ENCODE measurements around the gene POMGNT2.
"Not testable (repeated sequence)": the region's sequence is repeated elsewhere in the genome, so short reads cannot be mapped to it uniquely, and the experiment has no call there.

The POMGNT2 gene

DNA sequence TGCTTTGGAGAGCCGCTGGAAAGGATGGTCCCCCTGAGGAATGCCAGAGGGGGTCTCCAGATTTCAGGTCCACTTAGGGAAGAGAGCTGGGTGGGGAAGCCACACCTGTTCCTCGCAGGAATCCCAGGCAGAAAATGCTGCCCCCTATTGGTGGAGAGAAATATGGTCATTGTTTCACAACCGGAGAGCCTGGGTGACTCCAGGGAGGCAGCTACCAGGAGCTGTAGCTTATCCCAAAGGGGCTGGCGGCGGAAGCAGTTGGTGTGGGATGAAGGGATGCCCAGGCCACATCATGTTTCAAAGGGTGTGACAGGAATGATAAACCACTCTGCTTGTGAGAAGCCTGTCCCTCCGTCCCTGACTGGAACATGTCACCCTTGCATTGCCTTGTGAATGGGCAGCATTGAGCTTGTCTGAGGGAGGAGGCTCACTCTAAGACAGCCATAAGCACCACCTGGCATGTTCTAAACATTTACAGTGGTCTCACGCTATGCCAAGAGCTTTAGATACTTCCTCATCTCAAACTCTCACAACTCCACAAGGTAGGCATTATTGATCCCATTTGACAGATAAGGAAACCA, 34.5 kb downstream of the POMGNT2 start:
- Histone ChIP-seq H3K27ac (no peak overlapping the region), H3K9me3 (no peaks in the 10 kb centered on the region), H3K4me3 (ENCODE audit: low read depth in 1 of 2, low read length in 1 of 2) (no peak overlapping the region), H3K36me3 (no peaks in the 10 kb centered on the region), H3K4me1 (ENCODE audit: control insufficient read depth in 1 of 2, insufficient read depth in 1 of 2, low read depth in 1 of 2, low read length in 1 of 2) (no peaks in the 10 kb centered on the region), H3K27me3 (peaks cover 7% of the 10 kb centered on the region)
- TF ChIP-seq, protein P1, sequence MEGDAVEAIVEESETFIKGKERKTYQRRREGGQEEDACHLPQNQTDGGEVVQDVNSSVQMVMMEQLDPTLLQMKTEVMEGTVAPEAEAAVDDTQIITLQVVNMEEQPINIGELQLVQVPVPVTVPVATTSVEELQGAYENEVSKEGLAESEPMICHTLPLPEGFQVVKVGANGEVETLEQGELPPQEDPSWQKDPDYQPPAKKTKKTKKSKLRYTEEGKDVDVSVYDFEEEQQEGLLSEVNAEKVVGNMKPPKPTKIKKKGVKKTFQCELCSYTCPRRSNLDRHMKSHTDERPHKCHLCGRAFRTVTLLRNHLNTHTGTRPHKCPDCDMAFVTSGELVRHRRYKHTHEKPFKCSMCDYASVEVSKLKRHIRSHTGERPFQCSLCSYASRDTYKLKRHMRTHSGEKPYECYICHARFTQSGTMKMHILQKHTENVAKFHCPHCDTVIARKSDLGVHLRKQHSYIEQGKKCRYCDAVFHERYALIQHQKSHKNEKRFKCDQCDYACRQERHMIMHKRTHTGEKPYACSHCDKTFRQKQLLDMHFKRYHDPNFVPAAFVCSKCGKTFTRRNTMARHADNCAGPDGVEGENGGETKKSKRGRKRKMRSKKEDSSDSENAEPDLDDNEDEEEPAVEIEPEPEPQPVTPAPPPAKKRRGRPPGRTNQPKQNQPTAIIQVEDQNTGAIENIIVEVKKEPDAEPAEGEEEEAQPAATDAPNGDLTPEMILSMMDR (IDR thresholded peaks at IDR 0.05) = no peak

DNA sequence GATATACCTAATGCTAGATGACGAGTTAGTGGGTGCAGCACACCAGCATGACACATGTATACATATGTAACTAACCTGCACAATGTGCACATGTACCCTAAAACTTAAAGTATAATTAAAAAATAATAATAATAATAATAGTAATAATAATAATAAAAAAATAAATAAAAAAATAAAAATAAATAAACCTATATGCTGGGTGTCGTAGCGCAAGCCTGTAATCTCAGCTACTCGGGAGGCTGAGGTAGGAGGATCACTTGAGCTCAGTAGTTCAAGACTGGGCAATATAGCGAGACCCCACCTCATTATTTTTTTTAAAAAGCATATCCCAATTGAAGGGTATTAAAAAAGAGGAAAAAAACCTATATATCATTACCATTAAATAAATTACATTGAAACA, 35.2 kb downstream of the POMGNT2 start:
- H3K27ac ChIP-seq; H3K4me1 ChIP-seq (ENCODE audit: control insufficient read depth in 1 of 2, insufficient read depth in 1 of 2, low read depth in 1 of 2, low read length in 1 of 2); H3K36me3 ChIP-seq; H3K9me3 ChIP-seq; H3K4me3 ChIP-seq (ENCODE audit: low read depth in 1 of 2, low read length in 1 of 2); H3K27me3 ChIP-seq: not testable (repeated sequence)

DNA sequence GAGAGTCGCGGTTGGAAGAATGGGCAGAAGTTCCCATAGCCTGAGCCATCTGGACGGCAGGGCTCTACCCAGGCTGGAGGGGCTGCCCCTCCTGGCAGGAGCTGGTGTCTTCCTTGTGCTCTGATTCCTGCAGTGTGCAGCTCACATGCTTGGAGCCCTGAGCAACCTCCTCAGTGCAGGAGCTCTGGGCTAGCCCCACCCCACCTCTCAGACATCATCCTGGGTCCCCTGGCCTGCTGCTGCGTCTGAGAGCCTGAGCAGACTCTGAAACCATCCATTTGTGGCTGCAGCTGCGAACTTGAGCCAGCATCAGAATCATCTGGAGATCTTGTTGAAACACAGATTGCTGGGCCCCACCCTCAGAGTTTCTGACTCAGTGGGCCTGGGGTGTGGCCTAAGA, 42.8 kb downstream of the POMGNT2 start:
- Histone ChIP-seq H3K4me1 (ENCODE audit: control insufficient read depth in 1 of 2, insufficient read depth in 1 of 2, low read depth in 1 of 2, low read length in 1 of 2) (no peaks in the 10 kb centered on the region), H3K9me3 (no peaks in the 10 kb centered on the region), H3K27ac (no peak overlapping the region), H3K36me3 (no peaks in the 10 kb centered on the region), H3K4me3 (ENCODE audit: low read depth in 1 of 2, low read length in 1 of 2) (no peak overlapping the region), H3K27me3 (no peaks in the 10 kb centered on the region)
- TF ChIP-seq, protein P1 (IDR thresholded peaks at IDR 0.05) = no peak

DNA sequence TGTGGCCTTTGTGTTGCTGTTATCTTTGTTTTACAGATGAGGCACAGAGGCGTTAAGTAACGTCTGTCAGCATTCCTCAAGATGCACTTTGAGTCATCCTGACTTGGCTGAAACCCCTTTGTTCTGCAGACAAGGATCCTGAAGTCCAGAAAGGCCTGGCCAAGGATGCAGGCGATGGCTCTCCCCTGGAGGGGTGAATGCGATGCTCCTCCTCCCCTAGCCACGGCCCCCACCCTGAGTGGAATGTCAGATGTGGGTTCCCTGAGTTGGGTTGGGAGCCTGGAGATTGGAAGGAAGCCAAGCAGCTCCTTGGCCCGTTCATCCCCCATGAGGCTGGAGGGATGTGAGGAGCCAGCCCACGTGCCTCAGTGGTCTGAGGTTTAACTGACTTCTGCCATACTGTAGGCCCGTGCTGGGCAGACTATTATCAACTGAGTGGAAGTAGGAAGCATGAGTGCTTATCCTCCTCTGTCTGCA, 43.3 kb downstream of the POMGNT2 start:
- H3K9me3 ChIP-seq = no peaks in the 10 kb centered on the region
- H3K36me3 ChIP-seq = no peaks in the 10 kb centered on the region
- TF ChIP-seq, protein P1 (IDR thresholded peaks at IDR 0.05) = no peak
- H3K4me1 ChIP-seq (ENCODE audit: control insufficient read depth in 1 of 2, insufficient read depth in 1 of 2, low read depth in 1 of 2, low read length in 1 of 2) = no peaks in the 10 kb centered on the region
- H3K27ac ChIP-seq = no peak overlapping the region
- no peak overlapping the region for H3K4me3 ChIP-seq (ENCODE audit: low read depth in 1 of 2, low read length in 1 of 2)
- no peaks in the 10 kb centered on the region for H3K27me3 ChIP-seq

DNA sequence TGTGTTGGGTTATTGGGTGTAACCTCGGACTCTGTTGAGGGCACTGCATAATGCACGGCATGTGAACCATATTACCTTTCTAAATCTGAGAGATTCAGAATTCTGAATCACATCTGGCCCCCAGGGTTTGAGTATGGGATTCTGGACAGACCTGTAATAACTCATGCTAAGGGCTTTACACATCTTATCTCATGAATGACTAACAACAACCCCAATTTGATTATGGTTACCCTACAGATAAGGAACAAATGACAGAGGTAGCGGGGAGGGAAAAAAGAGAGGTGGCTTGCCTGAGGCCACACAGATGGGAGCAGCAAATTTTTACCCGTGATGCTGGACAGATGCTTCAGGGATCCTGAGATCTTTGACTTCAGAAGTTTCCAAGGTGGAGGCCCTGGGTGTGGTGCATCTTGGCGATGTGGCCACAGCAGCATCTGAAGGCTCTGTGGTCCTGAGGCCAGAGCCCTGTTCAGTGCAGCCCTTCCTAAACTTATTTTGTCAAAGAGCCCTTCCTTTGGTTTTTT, 43.8 kb downstream of the POMGNT2 start:
- TF ChIP-seq, protein P1 (IDR thresholded peaks at IDR 0.05) = no peak
- Histone ChIP-seq H3K4me3 (ENCODE audit: low read depth in 1 of 2, low read length in 1 of 2) (no peak overlapping the region), H3K9me3 (no peaks in the 10 kb centered on the region)

DNA sequence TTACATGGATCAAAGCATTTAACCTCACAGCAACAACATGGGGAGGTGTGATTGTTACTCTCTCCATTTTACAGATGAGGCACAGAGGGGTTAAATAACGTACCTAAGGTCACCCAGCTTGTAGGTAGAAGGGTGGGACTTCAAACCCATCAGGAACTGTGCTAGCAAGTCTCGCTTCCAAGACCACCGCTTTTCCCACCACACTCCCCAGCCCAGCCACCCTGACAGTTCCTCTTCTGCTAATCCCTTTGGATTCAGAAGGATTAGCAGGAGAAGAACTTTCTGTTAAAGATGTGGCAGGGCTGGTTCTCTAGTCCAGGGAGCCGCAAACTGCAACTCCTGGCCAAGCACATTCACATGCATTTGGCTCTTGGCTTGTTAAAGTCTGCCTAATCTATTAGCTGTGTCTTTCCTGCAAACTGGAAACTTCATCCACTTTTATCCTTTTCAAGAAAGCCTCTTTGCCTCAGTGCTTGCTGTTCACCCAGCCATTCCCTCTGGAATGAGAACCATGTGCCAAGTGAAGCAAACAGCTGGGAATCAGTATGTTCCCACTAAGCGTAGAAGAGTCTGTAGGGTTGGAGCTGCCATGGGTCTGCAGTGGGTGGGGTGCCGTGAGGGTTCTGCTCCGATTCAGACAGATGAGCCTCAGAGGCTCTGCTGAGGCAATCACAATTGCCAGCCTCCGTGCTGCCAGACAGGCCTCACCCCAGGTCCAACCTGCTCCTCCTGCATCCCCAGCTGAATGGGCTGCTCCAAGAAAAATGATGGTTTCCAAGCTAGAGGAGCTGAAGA, 44.6 kb downstream of the POMGNT2 start:
- H3K9me3 ChIP-seq = no peaks in the 10 kb centered on the region
- no peak overlapping the region for H3K27ac ChIP-seq
- no peak overlapping the region for H3K4me3 ChIP-seq (ENCODE audit: low read depth in 1 of 2, low read length in 1 of 2)
- H3K4me1 ChIP-seq (ENCODE audit: control insufficient read depth in 1 of 2, insufficient read depth in 1 of 2, low read depth in 1 of 2, low read length in 1 of 2) = no peaks in the 10 kb centered on the region
- TF ChIP-seq, protein P1 (IDR thresholded peaks at IDR 0.05) = no peak
- no peaks in the 10 kb centered on the region for H3K36me3 ChIP-seq
- no peaks in the 10 kb centered on the region for H3K27me3 ChIP-seq

More for the DNA sequence above, 43.8 kb downstream of the POMGNT2 start:
- H3K27me3 ChIP-seq = no peaks in the 10 kb centered on the region
- H3K36me3 ChIP-seq = no peaks in the 10 kb centered on the region
- no peak overlapping the region for H3K27ac ChIP-seq
- no peaks in the 10 kb centered on the region for H3K4me1 ChIP-seq (ENCODE audit: control insufficient read depth in 1 of 2, insufficient read depth in 1 of 2, low read depth in 1 of 2, low read length in 1 of 2)

Data from neutrophil (primary cell).